ENCODE measurements around the gene SLC6A19. TPM values are rescaled to one million over a fixed set of nuclear protein-coding genes. Genes with fewer than 3 reads are reported as not detected.

The SLC6A19 gene
- total and polyA plus RNA-seq, 9 of the 15 experiments (the other 6 are each of a cell fraction or from before 2014, with no cell fraction given), result 0.03 to 1.6 (median 0.59) TPM

DNA sequence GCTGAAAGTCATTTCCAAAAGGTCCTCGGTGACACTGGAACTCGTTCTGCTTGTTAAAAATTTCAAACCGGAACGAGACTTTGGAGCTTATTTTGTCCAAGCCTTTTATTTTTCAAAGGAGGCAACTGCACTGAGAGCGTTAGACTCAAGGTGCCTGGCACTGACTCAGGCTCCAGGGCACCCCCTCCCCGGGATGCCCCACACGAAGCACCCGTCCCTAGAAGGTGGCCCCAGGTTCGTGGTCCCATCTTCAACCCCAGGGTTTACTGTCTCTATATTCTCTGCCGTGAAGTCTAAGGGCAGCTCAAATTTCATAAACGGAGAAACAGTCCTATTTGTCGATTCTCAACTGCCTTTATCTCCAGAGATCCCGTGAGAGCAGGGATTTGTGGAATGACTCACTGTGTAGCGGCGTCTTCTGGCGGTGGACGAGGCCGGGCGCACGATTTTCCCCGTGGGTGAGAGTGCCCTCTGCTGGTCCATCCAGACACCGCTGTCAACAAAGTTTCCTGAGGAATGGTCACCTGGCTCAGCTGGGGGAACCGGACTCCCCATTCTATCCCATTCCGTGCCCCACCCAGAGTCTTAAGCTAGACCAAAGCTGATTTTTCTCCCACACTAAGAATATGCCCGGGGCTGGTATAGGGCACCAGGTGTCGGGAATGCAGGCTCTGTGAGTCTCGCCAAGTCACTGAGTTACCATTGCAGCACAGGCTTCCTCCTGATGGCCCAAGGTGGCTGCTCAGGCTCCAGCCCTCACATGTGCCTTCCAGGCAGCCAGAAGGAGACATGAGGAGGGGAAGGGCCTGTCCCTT is 27.1 kb upstream of the SLC6A19 start (continued):
- TF ChIP-seq TCF7 (IDR thresholded peaks at IDR 0.05; ENCODE audit: borderline replicate concordance) (no peak), STAT5A (IDR thresholded peaks at IDR 0.05; ENCODE audit: borderline replicate concordance, low read length) (no peak), KAT7 (CRISPR knock-in tag; IDR thresholded peaks at IDR 0.05; ENCODE audit: borderline replicate concordance) (no peak), ZNF316 (IDR thresholded peaks at IDR 0.05) (no peak), SMARCC2 (IDR thresholded peaks at IDR 0.05; ENCODE audit: low read depth) (no peak), ZNF253 (CRISPR knock-in tag; conservative IDR thresholded peaks at IDR 0.05) (no peak), SMARCE1 (IDR thresholded peaks at IDR 0.05) (peak; percentile 62), MTA2 (IDR thresholded peaks at IDR 0.05; ENCODE audit: low read depth) (no peak), DMBX1 (CRISPR knock-in tag; IDR thresholded peaks at IDR 0.05; ENCODE audit: borderline replicate concordance) (no peak), FOXA1 (IDR thresholded peaks at IDR 0.05; ENCODE audit: borderline replicate concordance) (no peak), ZKSCAN8 (CRISPR knock-in tag; IDR thresholded peaks at IDR 0.05) (no peak), ATF1 (CRISPR knock-in tag; IDR thresholded peaks at IDR 0.05) (no peak), ATF1 (tag; IDR thresholded peaks at IDR 0.05) (peak; percentile 56; the same call in 1 of the 2 replicates), CBX5 (IDR thresholded peaks at IDR 0.05; ENCODE audit: borderline replicate concordance, low read depth) (no peak), HNRNPLL (IDR thresholded peaks at IDR 0.05; ENCODE audit: low read depth, low read length, poor library complexity, severe bottlenecking) (peak; percentile 30)
- TF ChIP-seq, protein P1, sequence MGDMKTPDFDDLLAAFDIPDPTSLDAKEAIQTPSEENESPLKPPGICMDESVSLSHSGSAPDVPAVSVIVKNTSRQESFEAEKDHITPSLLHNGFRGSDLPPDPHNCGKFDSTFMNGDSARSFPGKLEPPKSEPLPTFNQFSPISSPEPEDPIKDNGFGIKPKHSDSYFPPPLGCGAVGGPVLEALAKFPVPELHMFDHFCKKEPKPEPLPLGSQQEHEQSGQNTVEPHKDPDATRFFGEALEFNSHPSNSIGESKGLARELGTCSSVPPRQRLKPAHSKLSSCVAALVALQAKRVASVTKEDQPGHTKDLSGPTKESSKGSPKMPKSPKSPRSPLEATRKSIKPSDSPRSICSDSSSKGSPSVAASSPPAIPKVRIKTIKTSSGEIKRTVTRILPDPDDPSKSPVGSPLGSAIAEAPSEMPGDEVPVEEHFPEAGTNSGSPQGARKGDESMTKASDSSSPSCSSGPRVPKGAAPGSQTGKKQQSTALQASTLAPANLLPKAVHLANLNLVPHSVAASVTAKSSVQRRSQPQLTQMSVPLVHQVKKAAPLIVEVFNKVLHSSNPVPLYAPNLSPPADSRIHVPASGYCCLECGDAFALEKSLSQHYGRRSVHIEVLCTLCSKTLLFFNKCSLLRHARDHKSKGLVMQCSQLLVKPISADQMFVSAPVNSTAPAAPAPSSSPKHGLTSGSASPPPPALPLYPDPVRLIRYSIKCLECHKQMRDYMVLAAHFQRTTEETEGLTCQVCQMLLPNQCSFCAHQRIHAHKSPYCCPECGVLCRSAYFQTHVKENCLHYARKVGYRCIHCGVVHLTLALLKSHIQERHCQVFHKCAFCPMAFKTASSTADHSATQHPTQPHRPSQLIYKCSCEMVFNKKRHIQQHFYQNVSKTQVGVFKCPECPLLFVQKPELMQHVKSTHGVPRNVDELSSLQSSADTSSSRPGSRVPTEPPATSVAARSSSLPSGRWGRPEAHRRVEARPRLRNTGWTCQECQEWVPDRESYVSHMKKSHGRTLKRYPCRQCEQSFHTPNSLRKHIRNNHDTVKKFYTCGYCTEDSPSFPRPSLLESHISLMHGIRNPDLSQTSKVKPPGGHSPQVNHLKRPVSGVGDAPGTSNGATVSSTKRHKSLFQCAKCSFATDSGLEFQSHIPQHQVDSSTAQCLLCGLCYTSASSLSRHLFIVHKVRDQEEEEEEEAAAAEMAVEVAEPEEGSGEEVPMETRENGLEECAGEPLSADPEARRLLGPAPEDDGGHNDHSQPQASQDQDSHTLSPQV (IDR thresholded peaks at IDR 0.05), result no peak
- TF ChIP-seq, protein P2, sequence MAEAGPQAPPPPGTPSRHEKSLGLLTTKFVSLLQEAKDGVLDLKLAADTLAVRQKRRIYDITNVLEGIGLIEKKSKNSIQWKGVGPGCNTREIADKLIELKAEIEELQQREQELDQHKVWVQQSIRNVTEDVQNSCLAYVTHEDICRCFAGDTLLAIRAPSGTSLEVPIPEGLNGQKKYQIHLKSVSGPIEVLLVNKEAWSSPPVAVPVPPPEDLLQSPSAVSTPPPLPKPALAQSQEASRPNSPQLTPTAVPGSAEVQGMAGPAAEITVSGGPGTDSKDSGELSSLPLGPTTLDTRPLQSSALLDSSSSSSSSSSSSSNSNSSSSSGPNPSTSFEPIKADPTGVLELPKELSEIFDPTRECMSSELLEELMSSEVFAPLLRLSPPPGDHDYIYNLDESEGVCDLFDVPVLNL (CRISPR knock-in tag; IDR thresholded peaks at IDR 0.05; ENCODE audit: low read depth), result no peak
- TF ChIP-seq, protein P3, sequence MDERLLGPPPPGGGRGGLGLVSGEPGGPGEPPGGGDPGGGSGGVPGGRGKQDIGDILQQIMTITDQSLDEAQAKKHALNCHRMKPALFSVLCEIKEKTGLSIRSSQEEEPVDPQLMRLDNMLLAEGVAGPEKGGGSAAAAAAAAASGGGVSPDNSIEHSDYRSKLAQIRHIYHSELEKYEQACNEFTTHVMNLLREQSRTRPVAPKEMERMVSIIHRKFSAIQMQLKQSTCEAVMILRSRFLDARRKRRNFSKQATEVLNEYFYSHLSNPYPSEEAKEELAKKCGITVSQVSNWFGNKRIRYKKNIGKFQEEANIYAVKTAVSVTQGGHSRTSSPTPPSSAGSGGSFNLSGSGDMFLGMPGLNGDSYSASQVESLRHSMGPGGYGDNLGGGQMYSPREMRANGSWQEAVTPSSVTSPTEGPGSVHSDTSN (CRISPR knock-in tag; IDR thresholded peaks at IDR 0.05; ENCODE audit: low read depth), result no peak
- TF ChIP-seq, protein P3 (tag; conservative IDR thresholded peaks at IDR 0.05; ENCODE audit: low read depth), result no peak
- TF ChIP-seq, protein P4, sequence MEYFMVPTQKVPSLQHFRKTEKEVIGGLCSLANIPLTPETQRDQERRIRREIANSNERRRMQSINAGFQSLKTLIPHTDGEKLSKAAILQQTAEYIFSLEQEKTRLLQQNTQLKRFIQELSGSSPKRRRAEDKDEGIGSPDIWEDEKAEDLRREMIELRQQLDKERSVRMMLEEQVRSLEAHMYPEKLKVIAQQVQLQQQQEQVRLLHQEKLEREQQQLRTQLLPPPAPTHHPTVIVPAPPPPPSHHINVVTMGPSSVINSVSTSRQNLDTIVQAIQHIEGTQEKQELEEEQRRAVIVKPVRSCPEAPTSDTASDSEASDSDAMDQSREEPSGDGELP (CRISPR knock-in tag; IDR thresholded peaks at IDR 0.05; ENCODE audit: borderline replicate concordance), result peak; percentile 81

Measured in K562 (cell line).